Suppressor macrophage (primary cell): ENCODE data around the gene SSU72.
A peak's percentile ranks its signal among the peaks of the same experiment; 100 is the strongest.
"Not testable (repeated sequence)": the region's sequence is repeated elsewhere in the genome, so short reads cannot be mapped to it uniquely, and the experiment has no call there.

Experiments
- DNase-seq, 4 experiments: peaks; one replicate each; pipeline ENCODE4 v3.0.0-alpha.2; 2020 to 2022

The SSU72 gene

GRCh38 chr1:1526476-1526875 lies 48.2 kb downstream of the SSU72 start:
- DNase-seq = not testable (repeated sequence)

- not testable (repeated sequence) for DNase-seq
Measured at GRCh38 chr1:1524750-1525383, 49.8 kb downstream of the SSU72 start.

GRCh38 chr1:1523651-1524050 lies 51.0 kb downstream of the SSU72 start:
- DNase-seq = not testable (repeated sequence)

- DNase-seq = not testable (repeated sequence)
Measured at GRCh38 chr1:1523226-1523625, 51.4 kb downstream of the SSU72 start.

GRCh38 chr1:1522536-1522935 lies 52.1 kb downstream of the SSU72 start:
- not testable (repeated sequence) for DNase-seq

GRCh38 chr1:1521331-1521730 lies 53.3 kb downstream of the SSU72 start:
- DNase-seq = no peak

- DNase-seq = not testable (repeated sequence)
Measured at GRCh38 chr1:1519805-1520505, 54.7 kb downstream of the SSU72 start.

- DNase-seq = not testable (repeated sequence)
Measured at GRCh38 chr1:1518621-1519007, 56.0 kb downstream of the SSU72 start.

GRCh38 chr1:1517973-1518620 lies 56.6 kb downstream of the SSU72 start:
- DNase-seq = no peak

GRCh38 chr1:1516923-1517322 lies 57.7 kb downstream of the SSU72 start:
- DNase-seq = not testable (repeated sequence)

GRCh38 chr1:1514376-1514775 lies 60.3 kb downstream of the SSU72 start:
- DNase-seq = not testable (repeated sequence)

- not testable (repeated sequence) for DNase-seq
Measured at GRCh38 chr1:1513675-1514074, 61.0 kb downstream of the SSU72 start.

- peak; percentile 5 to 39 (median 22) for DNase-seq
Measured at GRCh38 chr1:1512425-1512824, 62.2 kb downstream of the SSU72 start.

- DNase-seq = peak; percentile 99 to 100 (median 99)
Measured at GRCh38 chr1:1511533-1512285, 63.0 kb downstream of the SSU72 start, which contains the start of gene ATAD3A. Gene ATAD3A, plus strand, starts transcription at chr1:1512162. Its CDS starts 107 bp downstream, at chr1:1512269.

- peak; percentile 11 to 48 (median 18) for DNase-seq
Measured at GRCh38 chr1:1510912-1511532, 63.6 kb downstream of the SSU72 start.

- not testable (repeated sequence) for DNase-seq
Measured at GRCh38 chr1:1509465-1509850, 65.2 kb downstream of the SSU72 start.

GRCh38 chr1:1508775-1509464 lies 65.7 kb downstream of the SSU72 start:
- not testable (repeated sequence) for DNase-seq

GRCh38 chr1:1507305-1507704 lies 67.4 kb downstream of the SSU72 start:
- no peak for DNase-seq

- not testable (repeated sequence) for DNase-seq
Measured at GRCh38 chr1:1505801-1506200, 68.9 kb downstream of the SSU72 start.

GRCh38 chr1:1505366-1505798 lies 69.3 kb downstream of the SSU72 start:
- peak; percentile 11 to 63 (median 58) for DNase-seq

- DNase-seq = peak; percentile 61 to 81 (median 65)
Measured at GRCh38 chr1:1504777-1505365, 69.8 kb downstream of the SSU72 start.
